Measurements from ENCODE around the gene STRN3. TPM values are rescaled to one million over a fixed set of nuclear protein-coding genes. Genes with fewer than 3 reads are reported as not detected.

STRN3 gene
- total RNA-seq, 1 experiment from 2014 or later, result 52.1 TPM

DNA sequence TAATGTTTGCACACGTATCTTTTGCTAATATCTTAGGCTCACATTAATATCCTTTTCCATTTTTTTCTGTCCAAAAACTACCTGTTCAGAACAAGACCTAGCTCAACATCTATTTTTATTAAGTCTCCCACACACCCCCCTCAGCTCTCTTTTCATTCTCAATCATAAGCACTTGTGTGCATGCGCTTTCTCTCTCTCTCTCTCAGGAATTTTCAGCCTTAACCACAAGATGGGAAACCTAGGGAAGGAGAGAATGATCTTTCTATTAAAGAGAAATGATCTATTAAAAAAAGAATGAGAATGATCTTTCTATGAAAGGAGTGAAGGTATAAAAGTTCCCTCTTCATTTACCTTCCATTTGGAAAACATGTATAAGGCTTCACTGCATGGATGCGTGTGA is 40.4 kb downstream of the STRN3 start:
- Mint-ChIP-seq H3K4me1 (peaks cover 12% of the 10 kb centered on the region in 2 experiments), H3K9me3 (no peaks in the 10 kb centered on the region), H3K27ac (0 out of 7 replicates have a peak overlapping the region, but pooled peaks of 2 of the 3 experiments have one; percentile 8 to 40), H3K27me3 (ENCODE audit: low read depth) (no peaks in the 10 kb centered on the region), H3K4me3 (no peak overlapping the region), H3K36me3 (ENCODE audit: insufficient read depth in 1 of 3, low read depth in 3 of 3) (peaks cover 0 to 6% (median 1%) of the 10 kb centered on the region in 3 experiments; a peak in 3 of 7 replicates)
- no peak for TF ChIP-seq CTCF (conservative IDR thresholded peaks at IDR 0.05)
- Histone ChIP-seq H2BK12ac (ENCODE audit: insufficient read length, low read depth, low read length) (no peak overlapping the region), H3K4me1 (ENCODE audit: insufficient read depth, low read length) (no peaks in the 10 kb centered on the region; the same call in 1 of the 2 replicates), H4K8ac (replicated peaks; ENCODE audit: insufficient read length, low read depth, low read length) (no peak overlapping the region), H3K23me2 (ENCODE audit: insufficient read length, low read depth, low read length, poor library complexity, severe bottlenecking) (no peaks in the 10 kb centered on the region), H2AK5ac (ENCODE audit: insufficient read length, low read length) (no peak overlapping the region), H2BK5ac (ENCODE audit: insufficient read length, low read length) (no peak overlapping the region), H4K5ac (ENCODE audit: insufficient read length, low read depth, low read length) (no peak overlapping the region), H2BK15ac (ENCODE audit: low read depth, low read length) (no peak overlapping the region), H3K9me3 (ENCODE audit: control insufficient read depth, low read depth, low read length) (no peaks in the 10 kb centered on the region), H3K79me1 (ENCODE audit: insufficient read depth, low read depth, low read length, poor library complexity, severe bottlenecking) (peaks cover 10% of the 10 kb centered on the region), H2BK120ac (ENCODE audit: low read depth, low read length, poor library complexity, severe bottlenecking) (no peak overlapping the region), H3T11ph (ENCODE audit: low read length) (no peak overlapping the region), H3K23ac (ENCODE audit: insufficient read length, low read depth, low read length) (no peak overlapping the region), H3K9ac (ENCODE audit: extremely low read depth, insufficient read length, low read length) (no peak overlapping the region), H3K79me2 (ENCODE audit: insufficient read depth, low read length) (peaks cover 16% of the 10 kb centered on the region; the same call in 1 of the 2 replicates), H3K27ac (ENCODE audit: insufficient read length, low read depth, low read length) (no peak overlapping the region), H3K14ac (ENCODE audit: insufficient read depth, low read length) (no peak overlapping the region), H4K20me1 (ENCODE audit: control insufficient read depth, insufficient read depth, insufficient read length) (no peaks in the 10 kb centered on the region), H3K4ac (ENCODE audit: low read depth, low read length) (no peak overlapping the region), H3K18ac (ENCODE audit: insufficient read length, low read depth, low read length) (no peak overlapping the region), H3K4me2 (ENCODE audit: insufficient read depth, insufficient read length, low read length) (no peak overlapping the region), H2BK20ac (ENCODE audit: low read depth, low read length, poor library complexity, severe bottlenecking) (no peak overlapping the region), H4K91ac (ENCODE audit: insufficient read length, low read depth, low read length) (no peak overlapping the region), H3K27me3 (ENCODE audit: insufficient read depth, low read length) (no peaks in the 10 kb centered on the region), H2AFZ (ENCODE audit: low read length) (no peak overlapping the region), H3K56ac (ENCODE audit: insufficient read length, low read depth, low read length) (no peak overlapping the region)
- no CpG with 5 or more reads among the region's 3 CpGs for WGBS (ENCODE audit: extremely low coverage, insufficient read length, low lambda C conversion rate)
- no peak for DNase-seq

Measured in H9 (cell line).